Measurements from ENCODE around the gene OR5C1.
"Not testable (repeated sequence)": the region's sequence is repeated elsewhere in the genome, so short reads cannot be mapped to it uniquely, and the experiment has no call there.

Gene OR5C1

GRCh38 chr9:122788831-122789230 lies at the start of gene OR5C1:
OR5C1 (plus strand) TSS chr9:122788933; CDS start chr9:122788933, 0 bp downstream.
- DNase-seq = no peak

GRCh38 chr9:122742003-122742402 lies 46.7 kb upstream of the OR5C1 start, which contains the start of gene OR1L6:
OR1L6 (plus strand) TSS chr9:122742303; CDS start chr9:122749848, 7,545 bp downstream.
- no peak for DNase-seq

- no peak for DNase-seq
Observed at GRCh38 chr9:122754825-122755224, 33.9 kb upstream of the OR5C1 start.

GRCh38 chr9:122767817-122768216 lies 20.9 kb upstream of the OR5C1 start:
- DNase-seq = no peak

- DNase-seq = no peak
Observed at GRCh38 chr9:122777052-122777451, 11.7 kb upstream of the OR5C1 start.

- DNase-seq = no peak
Observed at GRCh38 chr9:122777935-122778627, 10.7 kb upstream of the OR5C1 start.

- DNase-seq = no peak
Observed at GRCh38 chr9:122779181-122779580, 9.6 kb upstream of the OR5C1 start.

- no peak for DNase-seq
Observed at GRCh38 chr9:122780026-122780425, 8.7 kb upstream of the OR5C1 start.

GRCh38 chr9:122781671-122782070 lies 7.1 kb upstream of the OR5C1 start:
- no peak for DNase-seq

- DNase-seq = no peak
Observed at GRCh38 chr9:122785269-122785668, 3.5 kb upstream of the OR5C1 start.

GRCh38 chr9:122786338-122786737 lies 2.4 kb upstream of the OR5C1 start:
- DNase-seq = no peak

GRCh38 chr9:122789256-122790046 lies 718 bp downstream of the OR5C1 start:
- no peak for DNase-seq

- DNase-seq = no peak
Observed at GRCh38 chr9:122791872-122792669, 3.3 kb downstream of the OR5C1 start.

- no peak for DNase-seq
Observed at GRCh38 chr9:122797316-122798063, 8.8 kb downstream of the OR5C1 start.

GRCh38 chr9:122800066-122801060 lies 11.6 kb downstream of the OR5C1 start, which contains the start of gene OR1K1:
OR1K1 (plus strand) TSS chr9:122800123; CDS start chr9:122800123, 0 bp downstream.
- DNase-seq = no peak

- DNase-seq = no peak
Observed at GRCh38 chr9:122806661-122807060, 17.9 kb downstream of the OR5C1 start.

GRCh38 chr9:122807271-122807900 lies 18.7 kb downstream of the OR5C1 start:
- no peak for DNase-seq

- no peak for DNase-seq
Observed at GRCh38 chr9:122808141-122808540, 19.4 kb downstream of the OR5C1 start.

GRCh38 chr9:122809261-122809660 lies 20.5 kb downstream of the OR5C1 start:
- not testable (repeated sequence) for DNase-seq

GRCh38 chr9:122810306-122810946 lies 21.7 kb downstream of the OR5C1 start:
- DNase-seq = peak; percentile 39
